ENCODE data around the gene HEPHL1.

The HEPHL1 gene

GRCh38 chr11:94034207-94034606, 13.1 kb downstream of the HEPHL1 start:
- no peak overlapping the region for H3K27ac ChIP-seq
- DNase-seq = no peak
- no peaks in the 10 kb centered on the region for H3K36me3 ChIP-seq
- TF ChIP-seq CTCF (IDR thresholded peaks at IDR 0.05; ENCODE audit: low read depth, low read length) = no peak
- no peaks in the 10 kb centered on the region for H3K9me3 ChIP-seq (ENCODE audit: severe bottlenecking)
- no peak overlapping the region for H3K4me3 ChIP-seq (ENCODE audit: low read depth, low read length)
- no peaks in the 10 kb centered on the region for H3K27me3 ChIP-seq (ENCODE audit: insufficient read depth, low read depth, severe bottlenecking)

GRCh38 chr11:94036096-94036495, 14.9 kb downstream of the HEPHL1 start:
- Histone ChIP-seq H3K27me3 (ENCODE audit: insufficient read depth, low read depth, severe bottlenecking) (no peaks in the 10 kb centered on the region), H3K36me3 (no peaks in the 10 kb centered on the region), H3K9me3 (ENCODE audit: severe bottlenecking) (no peaks in the 10 kb centered on the region), H3K4me3 (ENCODE audit: low read depth, low read length) (no peak overlapping the region), H3K27ac (no peak overlapping the region)
- peak; percentile 18; the same call in 1 of the 2 replicates for TF ChIP-seq CTCF (IDR thresholded peaks at IDR 0.05; ENCODE audit: low read depth, low read length)
- DNase-seq = no peak

GRCh38 chr11:94043241-94043640, 22.1 kb downstream of the HEPHL1 start:
- H3K27ac ChIP-seq = no peak overlapping the region
- no peaks in the 10 kb centered on the region for H3K36me3 ChIP-seq
- DNase-seq = no peak
- H3K4me3 ChIP-seq (ENCODE audit: low read depth, low read length) = no peak overlapping the region
- H3K27me3 ChIP-seq (ENCODE audit: insufficient read depth, low read depth, severe bottlenecking) = no peaks in the 10 kb centered on the region
- TF ChIP-seq CTCF (IDR thresholded peaks at IDR 0.05; ENCODE audit: low read depth, low read length) = no peak
- H3K9me3 ChIP-seq (ENCODE audit: severe bottlenecking) = no peaks in the 10 kb centered on the region

DNA sequence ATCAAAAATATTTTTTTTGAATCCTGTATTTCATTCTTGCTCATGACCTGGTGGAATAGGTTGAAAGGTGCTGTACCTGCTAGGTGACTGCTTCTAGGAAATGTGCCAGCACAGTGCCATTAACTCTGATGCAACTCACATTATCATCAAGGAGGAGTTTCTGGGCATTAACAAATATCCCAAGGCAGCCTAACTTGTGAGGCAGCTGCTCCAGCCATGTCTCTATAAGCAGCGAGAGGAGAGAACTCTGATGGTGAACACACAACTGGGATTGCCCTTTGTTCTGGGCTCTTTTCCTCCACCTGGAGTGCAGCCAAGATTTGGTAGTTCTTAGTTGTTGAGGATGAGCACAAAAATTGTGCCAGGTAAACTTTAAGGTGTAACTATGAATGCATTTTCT, 25.6 kb downstream of the HEPHL1 start:
- Histone ChIP-seq H3K27ac (no peak overlapping the region), H3K27me3 (ENCODE audit: insufficient read depth, low read depth, severe bottlenecking) (no peaks in the 10 kb centered on the region), H3K36me3 (no peaks in the 10 kb centered on the region), H3K4me3 (ENCODE audit: low read depth, low read length) (no peak overlapping the region), H3K9me3 (ENCODE audit: severe bottlenecking) (no peaks in the 10 kb centered on the region)
- DNase-seq = no peak
- TF ChIP-seq CTCF (IDR thresholded peaks at IDR 0.05; ENCODE audit: low read depth, low read length) = no peak

DNA sequence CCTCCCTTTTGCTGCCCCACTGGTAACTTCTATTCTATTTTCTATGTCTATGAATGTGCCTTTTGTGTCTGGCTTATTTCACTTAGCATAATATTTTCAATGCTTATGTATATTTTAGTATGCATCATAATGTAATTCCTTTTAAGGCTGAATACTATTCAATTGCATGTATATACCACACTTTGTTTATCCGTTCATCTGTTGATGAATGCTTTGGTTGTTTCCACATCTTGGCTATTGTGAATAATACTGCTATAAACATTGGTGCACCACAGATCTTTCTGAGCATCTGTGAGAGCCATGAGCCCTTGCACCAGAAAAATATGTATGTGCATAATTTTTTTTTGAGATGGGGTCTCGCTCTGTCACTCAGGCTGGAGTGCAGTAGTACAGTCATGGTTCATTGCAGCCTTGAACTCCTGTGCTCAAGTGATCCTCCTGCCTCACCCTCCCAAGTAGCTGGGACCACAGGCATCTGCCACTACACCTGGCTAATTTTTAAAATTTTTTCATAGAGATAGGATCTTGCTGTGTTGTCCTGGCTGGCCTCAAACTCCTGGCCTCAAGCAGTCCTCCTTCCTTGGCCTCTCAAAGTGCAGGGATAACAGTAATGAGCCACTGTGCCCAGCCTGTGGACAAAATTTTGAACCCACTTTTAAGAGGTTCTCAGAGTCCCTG, 27.0 kb downstream of the HEPHL1 start:
- DNase-seq = no peak
- no peak overlapping the region for H3K27ac ChIP-seq
- H3K27me3 ChIP-seq (ENCODE audit: insufficient read depth, low read depth, severe bottlenecking) = no peaks in the 10 kb centered on the region
- H3K9me3 ChIP-seq (ENCODE audit: severe bottlenecking) = no peaks in the 10 kb centered on the region
- H3K36me3 ChIP-seq = no peaks in the 10 kb centered on the region
- no peak overlapping the region for H3K4me3 ChIP-seq (ENCODE audit: low read depth, low read length)
- TF ChIP-seq CTCF (IDR thresholded peaks at IDR 0.05; ENCODE audit: low read depth, low read length) = no peak

- Histone ChIP-seq H3K9me3 (ENCODE audit: severe bottlenecking) (no peaks in the 10 kb centered on the region), H3K27ac (no peak overlapping the region), H3K36me3 (no peaks in the 10 kb centered on the region), H3K27me3 (ENCODE audit: insufficient read depth, low read depth, severe bottlenecking) (no peaks in the 10 kb centered on the region), H3K4me3 (ENCODE audit: low read depth, low read length) (no peak overlapping the region)
- no peak for TF ChIP-seq CTCF (IDR thresholded peaks at IDR 0.05; ENCODE audit: low read depth, low read length)
- DNase-seq = no peak
Measured at GRCh38 chr11:94049351-94049750, 28.2 kb downstream of the HEPHL1 start.

Data from WERI-Rb-1 (cell line).